HG03378 (cell line): Measurements from ENCODE around the gene CFAP299.
"Not testable (repeated sequence)": the region's sequence is repeated elsewhere in the genome, so short reads cannot be mapped to it uniquely, and the experiment has no call there.

Source experiments
- ATAC-seq: cut with Tn5 transposase; IDR thresholded peaks from one replicate; pipeline ENCODE4 v1.9.1; 2021; ENCODE audit warnings: mild to moderate bottlenecking, moderate library complexity; ENCODE audit not compliant: unreplicated experiment

CFAP299 gene

DNA sequence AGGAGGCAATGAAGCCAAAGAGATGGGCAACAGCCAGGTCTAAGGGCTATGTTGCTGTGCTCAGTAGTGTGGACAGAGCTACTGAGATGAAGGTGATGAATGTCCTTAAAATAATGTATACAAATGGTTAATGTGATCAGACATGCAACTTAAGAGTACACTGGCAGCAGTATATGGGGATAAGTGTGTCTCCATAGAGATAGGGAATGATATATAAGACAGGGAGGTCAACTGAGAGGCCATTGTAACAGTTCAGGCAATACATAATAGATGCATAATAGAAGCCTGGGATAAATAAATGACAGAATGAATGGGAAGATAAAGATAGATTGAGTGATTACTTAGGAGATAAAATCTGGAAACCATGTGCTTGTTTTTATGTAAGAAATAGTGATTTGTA is 250.0 kb downstream of the CFAP299 start:
- no peak for ATAC-seq

DNA sequence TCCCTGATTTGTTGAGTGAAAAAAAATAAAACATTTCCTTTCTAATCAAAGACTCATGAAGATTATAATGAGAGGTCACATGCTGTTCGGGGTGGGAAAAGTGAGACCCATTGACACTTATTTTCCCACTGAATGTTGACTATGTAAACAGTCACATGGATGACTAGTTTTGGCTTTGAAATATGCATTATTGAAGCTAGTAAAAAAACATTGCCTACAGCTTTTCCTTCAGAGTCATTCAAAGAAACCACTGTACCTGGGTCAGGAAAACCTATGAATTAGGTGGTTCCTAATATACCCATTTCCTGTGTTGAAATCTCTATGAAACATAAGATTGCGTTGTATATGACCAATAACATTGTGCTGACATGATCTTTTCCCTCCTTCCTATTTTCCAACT is 251.2 kb downstream of the CFAP299 start:
- ATAC-seq: no peak

DNA sequence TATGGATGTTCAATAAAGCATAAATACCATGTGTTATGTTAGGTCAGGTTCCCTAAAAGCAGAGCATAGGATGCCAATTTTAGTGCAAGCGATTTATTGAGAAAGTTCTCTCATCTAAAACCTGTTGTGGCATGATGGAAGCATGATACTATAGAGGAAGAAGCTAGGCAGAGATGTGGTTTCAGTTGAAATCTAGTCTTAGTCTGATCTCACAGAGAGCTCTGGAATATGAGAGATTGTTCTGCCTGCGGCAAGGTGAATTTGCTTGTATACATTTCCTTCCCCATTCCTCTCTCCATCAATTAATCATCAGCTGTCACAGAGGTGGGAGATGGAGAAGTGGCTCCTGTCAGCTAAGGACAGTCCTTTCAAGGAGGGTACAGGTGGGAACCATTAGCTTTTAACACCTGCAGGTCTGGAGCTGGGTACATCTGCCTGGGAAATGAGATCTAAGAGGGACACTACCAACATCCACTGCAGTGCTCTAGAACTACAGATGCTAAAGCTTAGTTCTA is 252.4 kb downstream of the CFAP299 start:
- ATAC-seq: no peak

GRCh38 chr4:80592950-80593349 is 257.4 kb downstream of the CFAP299 start:
- ATAC-seq: no peak

DNA sequence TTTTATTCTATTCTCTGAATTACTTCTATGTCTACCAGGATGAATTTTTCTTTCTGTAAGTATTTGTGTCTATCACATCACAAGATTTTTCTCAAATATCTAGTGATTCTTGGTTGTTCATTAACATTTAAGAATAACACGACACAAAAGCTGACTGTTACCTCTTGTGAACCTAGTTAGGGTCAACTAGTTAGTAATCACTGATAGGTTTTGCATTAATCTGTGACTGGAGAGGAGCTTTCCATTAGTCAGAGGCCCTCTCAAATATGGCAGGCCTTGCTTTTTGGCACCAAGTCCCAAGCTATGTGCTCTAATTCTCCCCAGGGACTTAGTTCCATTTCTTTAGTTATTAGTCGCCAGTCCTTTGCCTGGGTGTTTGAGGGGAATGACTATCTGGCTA is 259.2 kb downstream of the CFAP299 start:
- ATAC-seq: no peak

GRCh38 chr4:80608281-80608980 is 272.9 kb downstream of the CFAP299 start:
- no peak for ATAC-seq

DNA sequence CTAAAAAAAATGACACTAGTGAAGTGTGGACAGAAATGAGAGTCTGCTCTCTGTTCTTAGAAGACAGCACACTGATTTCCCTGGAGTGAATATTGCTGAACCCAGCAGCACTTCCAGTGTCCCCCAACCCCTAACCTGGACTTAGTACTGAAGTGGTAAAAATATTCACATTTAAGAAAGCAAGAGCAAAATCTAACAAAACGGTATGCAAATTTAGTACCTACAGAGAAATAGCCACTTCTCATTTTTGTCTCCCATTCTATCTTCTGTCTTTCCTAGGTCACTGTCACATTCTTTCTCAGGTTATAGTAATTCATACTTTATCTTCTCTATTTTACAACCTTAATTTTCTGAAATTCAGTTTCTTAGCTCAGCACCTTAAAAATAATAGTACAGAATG is 274.7 kb downstream of the CFAP299 start:
- no peak for ATAC-seq

- ATAC-seq: peak; percentile 89
Observed at GRCh38 chr4:80610845-80611677, 275.5 kb downstream of the CFAP299 start.

GRCh38 chr4:80611678-80611979 is 276.1 kb downstream of the CFAP299 start:
- ATAC-seq: peak; percentile 1

GRCh38 chr4:80613470-80613869 is 277.9 kb downstream of the CFAP299 start:
- ATAC-seq: no peak

- ATAC-seq: no peak
Observed at GRCh38 chr4:80614319-80614718, 278.8 kb downstream of the CFAP299 start.

- ATAC-seq: no peak
Observed at GRCh38 chr4:80615099-80615498, 279.6 kb downstream of the CFAP299 start.

GRCh38 chr4:80619070-80619674 is 283.6 kb downstream of the CFAP299 start:
- ATAC-seq: no peak

GRCh38 chr4:80631861-80632260 is 296.3 kb downstream of the CFAP299 start:
- no peak for ATAC-seq

GRCh38 chr4:80637190-80637589 is 301.7 kb downstream of the CFAP299 start:
- no peak for ATAC-seq

DNA sequence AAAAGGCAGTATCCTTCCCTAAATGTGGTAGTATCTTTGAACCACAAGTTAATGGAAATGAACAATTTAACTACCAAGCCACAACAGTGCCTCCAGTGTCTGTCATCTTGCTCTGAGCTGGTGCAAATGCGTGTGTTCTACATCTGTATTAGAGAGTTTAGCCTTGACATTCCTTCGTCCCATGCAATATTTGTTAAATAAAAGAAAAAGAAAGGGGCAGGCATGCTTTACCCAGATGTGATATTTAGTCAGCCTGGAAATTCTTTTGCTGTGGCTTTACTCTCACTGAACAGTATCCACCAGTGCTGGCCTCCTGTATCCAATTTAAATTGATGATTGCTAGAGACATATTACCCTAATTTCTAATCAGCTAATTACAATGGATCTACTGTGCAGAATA is 310.5 kb downstream of the CFAP299 start:
- ATAC-seq: no peak

- ATAC-seq: no peak
Observed at GRCh38 chr4:80655662-80656061, 320.1 kb downstream of the CFAP299 start.

- ATAC-seq: not testable (repeated sequence)
Observed at GRCh38 chr4:80670118-80670517, 334.6 kb downstream of the CFAP299 start.

DNA sequence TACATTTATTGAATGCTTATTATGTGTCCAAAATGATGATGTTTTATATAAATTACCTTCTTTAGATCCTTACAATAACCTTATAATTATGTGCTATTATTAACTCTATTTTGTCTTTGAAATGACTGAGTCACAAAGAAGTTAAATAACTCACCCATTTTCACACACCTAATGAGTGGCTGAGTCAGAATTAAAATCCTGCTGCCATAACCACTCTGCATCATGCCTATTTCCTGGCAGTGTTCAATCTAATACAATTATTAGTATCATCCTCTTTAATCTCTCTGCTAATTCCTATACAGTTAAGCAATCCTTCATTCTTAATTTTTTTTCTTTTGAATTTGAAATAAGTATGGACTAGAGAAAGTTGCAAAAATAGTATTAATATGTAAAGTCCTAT is 342.9 kb downstream of the CFAP299 start:
- ATAC-seq: no peak

DNA sequence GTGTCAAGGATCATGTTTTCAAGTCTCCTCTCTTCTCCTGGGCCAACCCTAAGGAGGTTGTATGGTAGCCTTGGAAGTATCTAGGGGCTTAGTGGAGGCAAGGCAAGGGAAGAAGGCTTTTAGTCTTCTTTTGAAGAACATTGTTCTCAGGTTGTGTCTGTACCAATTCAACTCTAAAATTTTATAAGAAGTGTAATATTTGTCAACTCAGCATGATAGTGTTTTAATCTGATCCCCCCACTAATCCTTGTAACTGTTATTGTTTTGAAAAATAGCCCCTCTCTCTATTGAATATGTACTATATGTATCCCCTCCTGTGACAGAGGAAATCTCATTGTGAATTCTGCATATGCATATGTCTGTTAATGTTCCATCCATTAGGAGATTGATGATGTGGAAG is 345.4 kb downstream of the CFAP299 start:
- ATAC-seq: no peak

- ATAC-seq: no peak
Observed at GRCh38 chr4:80685214-80685613, 349.7 kb downstream of the CFAP299 start.

GRCh38 chr4:80687736-80688135 is 352.2 kb downstream of the CFAP299 start:
- ATAC-seq: not testable (repeated sequence)
